NCI-H460 (cell line): Measurements from ENCODE around the gene PHF19. TPM values are rescaled to one million over a fixed set of nuclear protein-coding genes. Genes with fewer than 3 reads are reported as not detected.
A peak's percentile ranks its signal among the peaks of the same experiment; 100 is the strongest.

Source experiments
- DNase-seq: peaks from one replicate; pipeline ENCODE4 v3.0.0-alpha.2; 2016; ENCODE audit warnings: low read depth; ENCODE audit errors: extremely low read depth
- total RNA-seq: library from RNA; depleted of rRNA; stranded (reverse); fragments of >200 nt; shearing (Covaris generic); gene quantifications from 2 replicates; pipeline ENCODE4 v1.2.3, GENCODE V29; 2014

Gene PHF19
- total RNA-seq, 1 experiment from 2014 or later: 66.4 TPM

- DNase-seq: no peak
Observed at GRCh38 chr9:120892748-120893610, 16.0 kb upstream of the PHF19 start.

GRCh38 chr9:120891884-120892747 is 15.1 kb upstream of the PHF19 start:
- no peak for DNase-seq

GRCh38 chr9:120891245-120891883 is 14.4 kb upstream of the PHF19 start:
- no peak for DNase-seq

GRCh38 chr9:120890320-120891244 is 13.6 kb upstream of the PHF19 start:
- no peak for DNase-seq

- DNase-seq: no peak
Observed at GRCh38 chr9:120889606-120890271, 12.8 kb upstream of the PHF19 start.

- DNase-seq: no peak
Observed at GRCh38 chr9:120888626-120889025, 11.6 kb upstream of the PHF19 start.

GRCh38 chr9:120886490-120886967 is 9.5 kb upstream of the PHF19 start:
- no peak for DNase-seq

GRCh38 chr9:120885958-120886357 is 9.0 kb upstream of the PHF19 start:
- no peak for DNase-seq

GRCh38 chr9:120885457-120885856 is 8.5 kb upstream of the PHF19 start:
- DNase-seq: no peak

- no peak for DNase-seq
Observed at GRCh38 chr9:120883608-120883996, 6.6 kb upstream of the PHF19 start.

GRCh38 chr9:120882935-120883607 is 6.1 kb upstream of the PHF19 start:
- DNase-seq: no peak

GRCh38 chr9:120879446-120879845 is 2.5 kb upstream of the PHF19 start:
- no peak for DNase-seq

GRCh38 chr9:120878188-120879130 is 1.5 kb upstream of the PHF19 start:
- DNase-seq: no peak

- peak; percentile 72 for DNase-seq
Observed at GRCh38 chr9:120877276-120878034, 467 bp upstream of the PHF19 start.

- peak; percentile 90 for DNase-seq
Observed at GRCh38 chr9:120875954-120876841, 790 bp downstream of the PHF19 start.

- DNase-seq: no peak
Observed at GRCh38 chr9:120875643-120875953, 1.4 kb downstream of the PHF19 start.
